Fibroblast of skin of back (primary cell): ENCODE results near the gene PHLDA2. TPM values are rescaled to one million over a fixed set of nuclear protein-coding genes. Genes with fewer than 3 reads are reported as not detected.

Experiments used
- DNase-seq: peaks from one replicate; pipeline ENCODE4 v3.0.0-alpha.2; 2013
- polyA plus RNA-seq, 2 experiments: library from polyadenylated mRNA; unstranded; fragments of 120-200 nt; gene quantifications; one replicate each; pipeline ENCODE4 v1.2.1, GENCODE V29; 2013; ENCODE audit not compliant: insufficient read length in 2 of 2

Gene PHLDA2
- 211 TPM for polyA plus RNA-seq (2013, experiment 1 of 2; ENCODE audit: insufficient read length)
- polyA plus RNA-seq (2013, experiment 2 of 2; ENCODE audit: insufficient read length), result 92.0 TPM

DNA sequence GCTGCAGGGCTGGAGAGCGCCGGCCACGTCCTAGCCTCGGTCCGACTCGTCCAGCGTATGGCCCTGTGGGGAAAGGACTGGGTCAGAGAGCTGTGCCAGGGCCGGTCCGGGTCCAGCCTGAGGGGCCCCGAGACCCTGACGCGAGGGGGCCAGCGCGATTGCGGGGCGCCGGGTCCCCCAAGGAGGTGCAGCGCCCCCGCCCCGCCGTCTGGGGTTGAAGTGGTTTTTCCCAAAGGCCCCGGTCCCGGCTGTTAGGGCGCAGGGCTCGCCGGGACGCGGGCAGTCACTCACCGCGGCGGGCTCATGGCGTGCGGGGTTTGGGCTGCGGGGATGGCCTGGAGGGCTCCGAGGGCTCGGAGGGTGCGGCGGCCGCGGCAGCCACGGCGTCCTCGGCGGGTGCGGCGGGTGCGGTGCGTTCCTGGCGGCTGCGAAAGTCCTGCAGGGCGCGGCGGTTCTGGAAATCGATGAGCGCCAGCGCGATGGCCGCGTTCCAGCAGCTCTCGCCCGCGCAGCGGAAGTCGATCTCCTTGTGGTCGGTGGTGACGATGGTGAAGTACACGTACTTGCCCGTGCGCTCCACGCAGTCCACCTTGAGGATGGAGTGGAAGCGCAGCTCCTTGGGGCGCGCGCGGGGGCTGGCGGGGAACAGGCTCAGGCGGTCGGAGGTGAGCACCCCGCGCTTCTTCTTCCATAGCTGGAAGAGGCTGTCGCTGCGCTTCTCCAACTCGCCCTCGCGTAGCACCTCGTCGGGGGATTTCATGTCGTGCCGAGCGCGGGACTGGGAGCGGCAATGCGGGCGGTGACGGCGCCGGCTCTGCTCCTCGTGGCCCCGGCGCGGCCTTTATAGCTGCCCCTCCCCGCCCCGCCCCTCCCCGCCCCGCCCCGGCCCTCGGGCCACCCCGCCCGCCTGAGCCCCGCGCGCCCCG, at the start of gene PHLDA2:
TSS of gene PHLDA2 (minus strand) at position 816 of the 926 bp plus-strand sequence. CDS start at position 760, 56 bp downstream.
- DNase-seq, result peak; percentile 69

- DNase-seq, result no peak
Observed at GRCh38 chr11:2977113-2977512, 47.9 kb upstream of the PHLDA2 start.

GRCh38 chr11:2976294-2977063, 47.3 kb upstream of the PHLDA2 start:
- no peak for DNase-seq

GRCh38 chr11:2975594-2975993, 46.4 kb upstream of the PHLDA2 start:
- DNase-seq, result peak; percentile 30

- DNase-seq, result no peak
Observed at GRCh38 chr11:2974272-2974671, 45.1 kb upstream of the PHLDA2 start.

GRCh38 chr11:2968341-2968900, 39.2 kb upstream of the PHLDA2 start:
- no peak for DNase-seq

DNA sequence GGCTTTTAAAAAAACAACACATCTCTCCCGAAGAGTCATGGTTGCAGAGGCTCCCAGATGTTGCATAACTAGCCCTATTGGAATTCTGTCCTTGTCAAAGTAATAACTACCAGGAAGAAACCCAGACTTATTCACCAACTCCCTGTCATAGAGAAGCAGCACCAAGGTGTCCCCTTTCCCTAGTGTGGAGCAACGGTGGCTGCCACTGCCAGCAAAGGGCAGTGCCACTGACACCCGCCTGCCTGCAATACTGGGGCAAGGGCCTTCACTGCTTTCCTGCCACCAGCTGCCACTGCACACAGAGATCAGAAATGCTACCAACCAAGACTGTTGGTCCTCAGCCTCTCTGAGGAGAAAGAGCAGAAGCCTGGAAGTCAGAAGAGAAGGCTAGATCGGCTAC, 35.6 kb upstream of the PHLDA2 start:
- DNase-seq, result no peak

DNA sequence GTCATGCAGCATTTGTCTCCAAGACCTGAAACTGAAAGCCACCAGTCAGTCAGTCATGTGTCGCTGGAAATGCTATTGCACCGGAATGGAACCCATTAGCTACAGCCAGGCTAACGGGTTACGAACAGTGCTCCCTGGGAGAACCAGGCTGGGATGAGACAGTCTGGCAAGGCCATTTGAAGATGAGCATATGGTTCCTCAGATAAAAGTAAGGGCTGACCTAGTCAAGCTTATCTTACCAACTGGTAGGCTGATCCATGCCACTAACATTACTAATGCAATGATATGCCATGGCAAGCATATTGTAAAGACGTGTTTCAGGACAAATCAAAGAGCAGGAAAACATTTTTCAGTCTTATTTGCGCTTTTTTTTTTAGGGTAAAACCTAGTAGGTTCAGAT, 34.5 kb upstream of the PHLDA2 start:
- no peak for DNase-seq

- DNase-seq, result no peak
Observed at GRCh38 chr11:2963112-2963754, 34.0 kb upstream of the PHLDA2 start.

GRCh38 chr11:2961080-2961479, 31.9 kb upstream of the PHLDA2 start:
- DNase-seq, result no peak

DNA sequence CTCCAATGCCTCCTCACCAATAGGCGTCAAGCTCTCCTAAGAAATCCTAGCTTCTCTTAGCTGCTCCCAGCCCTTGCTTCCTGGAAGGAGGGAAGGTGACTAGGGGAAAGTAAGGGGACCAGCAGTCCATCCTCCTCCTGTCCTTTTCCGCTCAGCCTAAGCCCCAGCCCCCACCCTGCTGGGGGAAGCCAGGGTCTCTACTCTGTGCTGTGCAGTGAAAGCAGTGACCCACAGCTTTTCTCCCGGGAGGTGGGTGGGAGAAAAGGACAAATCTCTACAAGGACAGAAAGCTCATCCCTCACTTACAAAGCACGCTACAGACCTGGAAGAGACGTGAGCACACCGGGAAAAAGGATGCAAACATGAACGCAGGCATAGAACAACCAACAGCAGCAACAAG, 30.9 kb upstream of the PHLDA2 start:
- no peak for DNase-seq

GRCh38 chr11:2958251-2958650, 29.0 kb upstream of the PHLDA2 start:
- DNase-seq, result no peak

- DNase-seq, result no peak
Observed at GRCh38 chr11:2955906-2956476, 26.8 kb upstream of the PHLDA2 start.

DNA sequence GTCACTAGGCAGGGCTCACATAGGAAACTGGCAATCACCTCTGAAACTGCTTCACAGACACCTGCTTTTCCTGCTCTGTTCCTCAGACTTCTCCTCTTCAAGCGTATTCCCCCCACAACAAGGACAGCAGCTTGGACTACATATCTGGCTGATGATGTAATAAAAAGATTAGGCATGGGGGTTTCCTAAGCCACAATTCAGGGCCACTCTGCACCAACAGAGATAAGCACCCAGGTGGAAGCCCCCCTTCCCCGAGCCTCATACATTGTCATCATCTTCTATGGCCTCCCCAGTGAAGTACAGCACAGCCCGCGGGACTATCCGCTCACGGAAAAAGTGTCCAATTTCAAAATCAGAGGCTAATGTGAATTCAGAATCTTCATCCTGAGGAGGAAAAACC, 25.0 kb upstream of the PHLDA2 start:
- DNase-seq, result no peak

DNA sequence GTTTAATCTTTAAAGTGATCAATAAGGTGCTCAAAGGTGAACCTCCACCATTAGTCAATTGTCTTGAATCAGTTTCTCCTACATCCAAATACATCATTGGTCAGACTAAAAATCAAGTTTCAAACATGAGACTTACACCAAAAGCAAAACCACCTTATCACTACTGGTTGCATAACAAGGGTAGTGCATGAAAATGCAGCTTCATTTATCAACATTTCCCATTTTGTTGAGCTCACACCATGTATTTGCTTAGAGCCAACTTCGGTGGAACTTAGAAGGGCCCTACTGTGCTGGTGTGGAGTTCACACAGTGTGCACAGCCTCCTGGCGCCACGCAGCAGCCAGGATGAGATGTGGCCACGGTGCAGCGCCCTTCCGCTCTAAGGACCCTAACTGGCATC, 23.1 kb upstream of the PHLDA2 start:
- DNase-seq, result no peak

DNA sequence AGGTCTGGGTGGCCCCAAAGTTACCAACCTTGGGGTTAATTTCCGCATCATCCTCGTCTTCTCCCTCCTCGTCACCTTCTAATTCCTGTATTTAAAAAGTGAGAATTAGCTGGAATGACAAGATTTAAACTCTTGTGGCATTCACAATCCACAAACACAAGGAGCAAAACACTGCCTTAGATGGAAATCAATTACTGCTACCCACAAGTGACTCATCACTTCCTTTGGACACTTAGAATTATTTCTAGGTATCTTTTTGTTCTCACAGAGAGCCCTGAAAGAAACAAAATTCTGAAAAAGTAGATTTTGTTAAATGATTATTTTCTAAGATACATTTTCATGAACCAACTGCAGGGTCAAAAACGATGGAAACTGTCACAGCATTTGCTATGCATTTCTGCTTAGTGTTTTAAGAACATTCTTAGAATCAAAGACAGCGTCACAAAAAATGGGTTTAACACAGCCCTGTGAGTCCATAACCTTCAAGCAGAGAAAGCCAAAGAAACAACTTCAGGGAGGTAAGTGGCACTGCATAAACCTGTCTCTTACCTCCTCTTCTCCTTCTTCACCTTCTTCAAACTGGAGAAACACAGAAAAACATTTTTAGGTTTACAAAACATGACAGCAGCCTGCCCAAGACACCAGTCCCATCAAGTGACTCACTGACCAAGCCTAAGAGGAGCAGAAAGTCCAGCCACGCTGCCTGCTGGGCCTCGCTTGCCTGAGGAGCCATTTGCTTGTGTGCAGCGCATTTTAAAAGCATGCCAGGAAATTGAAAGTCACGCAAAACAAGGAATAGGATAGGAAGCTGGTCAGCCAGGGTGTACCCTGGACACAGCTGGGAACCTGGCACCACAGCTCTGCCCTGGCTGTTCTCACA, 22.3 kb upstream of the PHLDA2 start:
- DNase-seq, result peak; percentile 80

DNA sequence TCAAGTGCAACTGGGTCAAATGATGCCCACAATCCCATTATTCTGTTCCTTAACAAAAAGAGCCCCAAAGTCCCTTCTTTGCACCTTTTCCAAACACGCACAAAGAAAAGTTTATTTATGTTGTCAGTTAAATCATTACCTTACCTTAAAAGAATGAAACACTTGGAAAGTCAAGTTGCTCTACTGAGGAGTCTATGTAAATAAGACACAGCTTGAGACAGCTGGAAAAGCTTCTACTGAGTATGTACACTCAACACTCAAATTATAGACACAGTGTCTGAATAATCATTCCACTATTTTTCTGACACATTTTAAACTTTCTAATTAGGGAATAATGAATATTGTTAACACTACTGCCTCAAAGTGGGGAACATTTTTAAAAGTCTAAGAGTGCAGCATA, 21.6 kb upstream of the PHLDA2 start:
- DNase-seq, result peak; percentile 27

GRCh38 chr11:2949920-2950319, 20.7 kb upstream of the PHLDA2 start:
- DNase-seq, result no peak

- no peak for DNase-seq
Observed at GRCh38 chr11:2947744-2948143, 18.5 kb upstream of the PHLDA2 start.

DNA sequence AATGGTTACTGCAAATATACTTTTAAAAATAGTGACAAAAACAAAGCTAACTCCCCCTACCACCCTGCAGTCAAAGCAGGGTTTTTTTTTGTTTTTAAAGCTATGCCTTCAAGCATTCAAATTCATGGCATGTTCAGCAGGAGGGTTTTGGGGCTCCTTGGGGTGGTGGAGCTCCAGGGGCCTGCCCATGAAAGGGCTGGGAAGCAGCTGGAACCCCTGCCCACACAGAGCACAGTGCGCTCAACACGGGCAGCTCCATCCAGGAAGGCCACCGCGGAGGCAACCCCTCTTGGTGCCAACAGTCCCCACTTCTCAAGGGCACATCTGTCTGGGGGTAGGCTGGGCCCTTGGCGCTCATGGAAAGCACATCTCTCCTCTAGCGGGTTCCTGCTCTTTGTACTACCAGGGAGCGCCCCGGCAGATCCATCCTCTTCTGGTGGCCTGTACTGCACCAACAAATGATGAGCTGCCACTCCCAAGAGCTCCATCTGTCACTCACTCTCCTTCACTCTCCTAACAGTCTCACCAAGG, 16.6 kb upstream of the PHLDA2 start:
- no peak for DNase-seq
